Esophagus muscularis mucosa (tissue), 4 donors: ENCODE results near the gene TLDC2.

ENCODE experiments used
- EP300 ChIP-seq: sonication (generic); formaldehyde crosslinking; IDR thresholded peaks from one replicate; pipeline ENCODE4 v1.6.1; 2017; ENCODE audit warnings: antibody characterized with exemption
- POLR2A ChIP-seq: fragments of 450-650 bp; IDR thresholded peaks from one replicate; pipeline ENCODE4 v1.6.1; 2017; ENCODE audit warnings: antibody characterized with exemption, moderate library complexity, mild to moderate bottlenecking, low read depth
- POLR2AphosphoS5 ChIP-seq, 2 donors: sonication (generic); formaldehyde crosslinking; IDR thresholded peaks; one replicate each; pipeline ENCODE4 v1.6.1; 2017; ENCODE audit warnings: antibody characterized with exemption in 2 of 2
- TF ChIP-seq, protein P1 (sequence below), 3 experiments: fragments of 200-600 bp in 2 of 3; fragments of 450-650 bp in 1 of 3; sonication (generic) in 2 of 3; IDR thresholded peaks; one replicate each; pipeline ENCODE4 v1.5.1; 2017 to 2019; ENCODE audit warnings: antibody characterized with exemption in 3 of 3, mild to moderate bottlenecking in 2 of 3, moderate library complexity in 1 of 3

DNA sequence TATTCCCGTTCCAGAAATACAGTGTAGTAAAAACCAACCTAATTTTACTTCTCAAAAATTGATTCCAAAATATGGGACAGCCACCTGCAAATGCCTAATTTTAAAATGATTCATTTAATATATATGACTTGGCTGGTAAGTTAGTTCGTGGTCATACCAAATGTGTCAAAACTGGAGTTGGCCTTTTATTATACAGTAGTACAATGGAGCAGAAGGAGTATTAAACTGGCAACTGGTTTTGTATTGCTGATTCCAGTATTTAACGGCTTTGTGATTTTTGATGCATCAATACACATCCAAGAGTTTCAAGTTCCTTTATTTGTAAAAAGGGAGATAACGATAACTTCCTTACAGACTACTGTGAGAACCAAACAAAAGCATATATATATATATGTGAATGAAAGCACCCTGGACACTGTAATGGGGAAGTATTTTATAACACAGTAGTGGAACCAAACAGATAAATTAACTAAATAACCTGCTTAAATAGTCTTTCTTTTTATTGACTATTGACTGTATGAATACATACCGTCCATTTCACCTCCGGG is 50.8 kb downstream of the TLDC2 start:
- TF ChIP-seq, protein P1, sequence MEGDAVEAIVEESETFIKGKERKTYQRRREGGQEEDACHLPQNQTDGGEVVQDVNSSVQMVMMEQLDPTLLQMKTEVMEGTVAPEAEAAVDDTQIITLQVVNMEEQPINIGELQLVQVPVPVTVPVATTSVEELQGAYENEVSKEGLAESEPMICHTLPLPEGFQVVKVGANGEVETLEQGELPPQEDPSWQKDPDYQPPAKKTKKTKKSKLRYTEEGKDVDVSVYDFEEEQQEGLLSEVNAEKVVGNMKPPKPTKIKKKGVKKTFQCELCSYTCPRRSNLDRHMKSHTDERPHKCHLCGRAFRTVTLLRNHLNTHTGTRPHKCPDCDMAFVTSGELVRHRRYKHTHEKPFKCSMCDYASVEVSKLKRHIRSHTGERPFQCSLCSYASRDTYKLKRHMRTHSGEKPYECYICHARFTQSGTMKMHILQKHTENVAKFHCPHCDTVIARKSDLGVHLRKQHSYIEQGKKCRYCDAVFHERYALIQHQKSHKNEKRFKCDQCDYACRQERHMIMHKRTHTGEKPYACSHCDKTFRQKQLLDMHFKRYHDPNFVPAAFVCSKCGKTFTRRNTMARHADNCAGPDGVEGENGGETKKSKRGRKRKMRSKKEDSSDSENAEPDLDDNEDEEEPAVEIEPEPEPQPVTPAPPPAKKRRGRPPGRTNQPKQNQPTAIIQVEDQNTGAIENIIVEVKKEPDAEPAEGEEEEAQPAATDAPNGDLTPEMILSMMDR (IDR thresholded peaks at IDR 0.05) = no peak
- TF ChIP-seq POLR2AphosphoS5 (IDR thresholded peaks at IDR 0.05) = no peak
- no peak for TF ChIP-seq POLR2A
- no peak for TF ChIP-seq EP300
